Neuronal stem cell (in vitro differentiated cells): ENCODE measurements around the gene MYO1H.

Source experiments
- DNase-seq: peaks from one replicate; pipeline ENCODE4 v3.0.0-alpha.2; 2013; ENCODE audit warnings: low spot score
- H2AFZ ChIP-seq: one replicate; pipeline ENCODE4 v1.6.1; 2013; ENCODE audit warnings: mild to moderate bottlenecking, low read length, inconsistent platforms
- H2AK5ac ChIP-seq: 2 replicates; pipeline ENCODE4 v1.6.1; 2013; ENCODE audit warnings: low read depth, mild to moderate bottlenecking, inconsistent platforms, low read length, moderate library complexity, mixed read lengths
- H2BK120ac ChIP-seq: 2 replicates; pipeline ENCODE4 v1.6.1; 2013; ENCODE audit warnings: low read depth, mild to moderate bottlenecking, inconsistent platforms, low read length, moderate library complexity, mixed read lengths
- H2BK12ac ChIP-seq: one replicate; pipeline ENCODE4 v1.6.1; 2013; ENCODE audit warnings: low read length, inconsistent platforms
- H2BK15ac ChIP-seq: 2 replicates; pipeline ENCODE4 v1.6.1; 2013; ENCODE audit warnings: mild to moderate bottlenecking, low read length, inconsistent platforms, mixed read lengths
- H2BK5ac ChIP-seq: one replicate; pipeline ENCODE4 v1.6.1; 2013; ENCODE audit warnings: inconsistent platforms, mild to moderate bottlenecking, low read length, moderate library complexity
- H3K14ac ChIP-seq: one replicate; pipeline ENCODE4 v1.6.1; 2013; ENCODE audit warnings: low read length, inconsistent platforms
- H3K18ac ChIP-seq: 2 replicates; pipeline ENCODE4 v1.6.1; 2013; ENCODE audit warnings: low read length, inconsistent platforms
- H3K23ac ChIP-seq: 2 replicates; pipeline ENCODE4 v1.6.1; 2013; ENCODE audit warnings: low read depth, mild to moderate bottlenecking, mixed read lengths, low read length, inconsistent platforms; ENCODE audit not compliant: poor library complexity
- H3K27ac ChIP-seq: replicated peaks from 3 replicates; pipeline ENCODE4 v1.5.1; 2013; ENCODE audit warnings: low read length, inconsistent platforms
- H3K27me3 ChIP-seq, 3 experiments: 2 replicates each; pipeline ENCODE4 v1.6.1; 2013; ENCODE audit warnings: low read length in 3 of 3, mild to moderate bottlenecking in 2 of 3, inconsistent platforms in 1 of 3, low read depth in 1 of 3, mixed read lengths in 1 of 3, moderate library complexity in 1 of 3; ENCODE audit not compliant: control insufficient read depth in 3 of 3, insufficient read depth in 3 of 3
- H3K36me3 ChIP-seq, 2 donors: replicated peaks in 1 of 2; 2 replicates each; pipeline ENCODE4 v1.6.1; 2013; ENCODE audit warnings: low read length in 2 of 2; ENCODE audit not compliant: control insufficient read depth in 2 of 2, insufficient read depth in 2 of 2
- H3K4ac ChIP-seq: 2 replicates; pipeline ENCODE4 v1.6.1; 2013; ENCODE audit warnings: inconsistent platforms, mild to moderate bottlenecking, low read length, moderate library complexity
- H3K4me1 ChIP-seq, 2 donors: 1 replicate in 1 of 2; 2 replicates in 1 of 2; pipeline ENCODE4 v1.6.1; 2013; ENCODE audit warnings: low read length in 2 of 2, low read depth in 1 of 2; ENCODE audit not compliant: control insufficient read depth in 2 of 2, insufficient read depth in 1 of 2
- H3K4me2 ChIP-seq: one replicate; pipeline ENCODE4 v1.6.1; 2013; ENCODE audit warnings: mild to moderate bottlenecking, low read length, inconsistent platforms; ENCODE audit not compliant: insufficient read depth, poor library complexity, severe bottlenecking
- H3K4me3 ChIP-seq, 2 donors: 2 replicates each; pipeline ENCODE4 v1.5.1; 2013; ENCODE audit warnings: low read length in 2 of 2, mild to moderate bottlenecking in 2 of 2, inconsistent platforms in 1 of 2, moderate library complexity in 1 of 2
- H3K79me1 ChIP-seq: one replicate; pipeline ENCODE4 v1.6.1; 2013; ENCODE audit warnings: low read depth, mild to moderate bottlenecking, inconsistent platforms, low read length, moderate library complexity
- H3K9ac ChIP-seq: one replicate; pipeline ENCODE4 v1.6.1; 2013; ENCODE audit warnings: mild to moderate bottlenecking, low read depth, low read length, inconsistent platforms; ENCODE audit not compliant: poor library complexity
- H3K9me3 ChIP-seq, 2 donors: replicated peaks in 1 of 2; 2 replicates each; pipeline versions ENCODE3 to v1.6.1; 2013; ENCODE audit warnings: low read length in 2 of 2, mild to moderate bottlenecking in 2 of 2, inconsistent platforms in 1 of 2, low read depth in 1 of 2, mixed read lengths in 1 of 2, moderate library complexity in 1 of 2; ENCODE audit not compliant: control insufficient read depth in 2 of 2, insufficient read depth in 1 of 2
- H4K8ac ChIP-seq: one replicate; pipeline ENCODE4 v1.6.1; 2013; ENCODE audit warnings: low read depth, mild to moderate bottlenecking, inconsistent platforms, low read length, moderate library complexity
- H4K91ac ChIP-seq: one replicate; pipeline ENCODE4 v1.6.1; 2013; ENCODE audit warnings: low read length, low read depth, mild to moderate bottlenecking, inconsistent platforms; ENCODE audit not compliant: poor library complexity
- WGBS, 2 donors: extraction: QIAGEN DNeasy Blood & Tissue Kit; methylation state at CpG; one replicate each; pipeline ENCODE4 v1.1.7; 2013; ENCODE audit warnings: missing lambda C conversion rate in 2 of 2, mixed read lengths in 1 of 2; ENCODE audit not compliant: insufficient read length in 2 of 2, insufficient replicate concordance in 1 of 2; ENCODE audit errors: extremely low coverage in 2 of 2; 5-methylcytosine and 5-hydroxymethylcytosine counted together

Gene MYO1H

DNA sequence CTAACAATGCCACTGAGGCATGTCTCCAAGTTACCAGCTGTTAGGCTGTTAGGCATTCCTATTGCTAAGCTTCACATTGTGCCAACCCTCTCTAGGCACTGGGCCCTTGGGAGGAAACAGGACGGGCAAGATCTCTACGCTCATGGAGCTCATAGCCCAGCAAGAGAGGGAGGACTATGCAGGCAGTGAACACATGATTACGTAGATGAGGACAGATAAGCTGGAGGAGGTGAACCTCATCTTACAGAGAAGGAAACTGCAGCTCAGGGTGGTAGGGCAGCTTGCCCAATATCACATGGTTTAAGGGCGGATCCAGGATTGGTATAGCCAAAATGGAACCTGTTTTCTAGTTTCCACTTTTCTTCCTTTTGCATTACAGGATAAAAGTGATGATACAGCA lies 137.5 kb downstream of the MYO1H start:
- Histone ChIP-seq H3K27me3 (no peaks in the 10 kb centered on the region), H3K4me3 (no peak overlapping the region), H2BK120ac (no peak overlapping the region), H2BK12ac (no peak overlapping the region), H2BK15ac (no peak overlapping the region), H3K79me1 (no peaks in the 10 kb centered on the region), H3K9me3 (no peaks in the 10 kb centered on the region), H3K23ac (no peak overlapping the region), H3K36me3 (peaks cover 38 to 76% of the 10 kb centered on the region in 2 donors), H3K27ac (no peak overlapping the region), H3K18ac (no peak overlapping the region), H3K4me2 (no peak overlapping the region), H3K4me1 (no peaks in the 10 kb centered on the region), H3K9ac (no peak overlapping the region), H2AK5ac (no peak overlapping the region), H4K91ac (no peak overlapping the region), H3K4ac (no peak overlapping the region), H2BK5ac (no peak overlapping the region), H3K14ac (no peak overlapping the region), H2AFZ (no peak overlapping the region), H4K8ac (no peak overlapping the region)
- WGBS, 2 donors: no CpG with 5 or more reads among the region's 4 CpGs
- no peak for DNase-seq

DNA sequence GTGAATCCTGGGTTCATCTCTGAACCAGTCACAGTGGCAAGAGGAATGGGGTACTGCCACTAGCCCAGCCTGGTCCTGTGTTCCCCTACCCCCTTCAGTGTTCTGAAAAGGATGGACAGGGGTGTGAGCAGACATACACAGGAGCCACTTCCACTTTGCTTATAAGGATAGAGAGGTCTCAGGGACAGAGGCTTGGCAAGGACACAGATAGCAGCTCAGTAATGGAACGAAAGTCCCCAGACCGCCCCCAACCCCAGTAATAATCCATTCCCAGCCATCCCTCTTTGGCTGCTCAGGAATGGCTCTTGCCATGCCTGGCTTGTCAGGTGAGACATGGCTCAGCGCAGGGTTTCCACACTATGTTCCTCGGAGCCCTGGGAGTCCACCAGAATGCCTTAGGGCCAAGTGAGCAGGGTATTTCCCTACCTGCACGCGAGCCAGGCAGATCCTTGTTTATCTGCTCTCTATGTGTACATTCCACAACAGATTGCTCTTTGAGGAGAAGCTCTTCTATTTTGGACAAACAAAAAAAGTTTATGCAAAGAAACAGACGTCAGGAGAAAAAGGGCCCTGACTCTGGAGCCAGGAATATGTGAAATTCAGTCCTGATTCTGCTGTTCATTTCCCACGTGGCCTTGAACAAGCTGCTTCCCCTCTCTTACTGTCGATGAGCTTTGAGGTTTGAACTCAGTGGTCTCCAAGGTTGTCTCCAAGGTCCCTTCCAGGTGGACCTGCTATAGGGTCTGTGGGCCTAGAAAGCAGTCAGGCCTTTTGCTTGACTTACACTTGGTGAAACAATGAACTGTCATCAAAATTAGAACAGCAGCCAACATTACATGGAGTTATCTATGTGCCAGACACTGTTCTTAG lies 139.7 kb downstream of the MYO1H start:
- no peak overlapping the region for H2BK5ac ChIP-seq
- H3K36me3 ChIP-seq: peaks cover 40 to 98% of the 10 kb centered on the region in 2 donors
- H3K27me3 ChIP-seq: no peaks in the 10 kb centered on the region
- no peak overlapping the region for H4K8ac ChIP-seq
- no peak overlapping the region for H2BK12ac ChIP-seq
- no peak overlapping the region for H3K27ac ChIP-seq
- no peak overlapping the region for H4K91ac ChIP-seq
- H3K9me3 ChIP-seq: no peaks in the 10 kb centered on the region
- H3K4me3 ChIP-seq: no peak overlapping the region
- H2AK5ac ChIP-seq: no peak overlapping the region
- no peak overlapping the region for H2AFZ ChIP-seq
- DNase-seq: no peak
- H3K4ac ChIP-seq: no peak overlapping the region
- no peak overlapping the region for H3K18ac ChIP-seq
- no peaks in the 10 kb centered on the region for H3K4me1 ChIP-seq
- no peak overlapping the region for H3K23ac ChIP-seq
- H3K14ac ChIP-seq: no peak overlapping the region
- no peak overlapping the region for H3K4me2 ChIP-seq
- H3K9ac ChIP-seq: no peak overlapping the region
- no peak overlapping the region for H2BK15ac ChIP-seq
- no peak overlapping the region for H2BK120ac ChIP-seq
- no peaks in the 10 kb centered on the region for H3K79me1 ChIP-seq
- no CpG with 5 or more reads among the region's 9 CpGs for WGBS, 2 donors

DNA sequence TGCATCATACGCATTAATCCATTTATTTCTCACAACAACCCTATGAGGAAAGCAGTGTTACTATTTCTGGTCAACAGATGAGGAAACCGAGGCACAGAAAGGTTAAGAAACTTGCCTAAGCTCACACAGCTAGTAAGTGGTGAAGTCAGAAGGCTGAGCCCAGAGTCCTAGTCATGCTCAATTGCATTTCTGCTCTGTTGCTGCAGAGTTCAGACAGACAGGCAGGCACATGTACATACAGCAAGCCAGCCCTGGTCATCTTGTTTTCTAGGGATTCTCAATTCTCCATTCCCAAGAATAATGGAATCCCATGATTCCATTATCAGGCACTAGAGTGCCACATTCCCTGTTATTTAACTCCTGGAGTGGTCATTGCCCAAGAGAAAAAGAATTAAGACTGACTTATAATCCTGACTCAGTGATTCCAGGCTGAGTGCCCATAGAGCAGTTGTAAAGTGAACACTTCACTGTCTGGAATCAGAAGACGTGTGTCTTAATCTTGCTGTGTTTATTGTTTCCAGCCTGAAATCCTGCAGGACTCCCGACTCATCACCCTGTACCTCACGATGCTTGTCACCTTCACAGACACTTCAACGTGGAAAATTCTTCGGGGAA lies 140.5 kb downstream of the MYO1H start:
- H3K4me1 ChIP-seq: no peaks in the 10 kb centered on the region
- no peak overlapping the region for H3K18ac ChIP-seq
- no CpG with 5 or more reads among the region's 7 CpGs for WGBS, 2 donors
- H3K79me1 ChIP-seq: no peaks in the 10 kb centered on the region
- no peak for DNase-seq
- H3K9ac ChIP-seq: no peak overlapping the region
- no peak overlapping the region for H2BK120ac ChIP-seq
- H3K27me3 ChIP-seq: no peaks in the 10 kb centered on the region
- H3K4me2 ChIP-seq: no peak overlapping the region
- H3K27ac ChIP-seq: no peak overlapping the region
- H4K8ac ChIP-seq: no peak overlapping the region
- no peak overlapping the region for H2BK15ac ChIP-seq
- no peak overlapping the region for H3K23ac ChIP-seq
- H2BK5ac ChIP-seq: no peak overlapping the region
- no peaks in the 10 kb centered on the region for H3K9me3 ChIP-seq
- no peak overlapping the region for H3K14ac ChIP-seq
- H2AK5ac ChIP-seq: no peak overlapping the region
- no peak overlapping the region for H2BK12ac ChIP-seq
- H2AFZ ChIP-seq: no peak overlapping the region
- no peak overlapping the region for H4K91ac ChIP-seq
- H3K36me3 ChIP-seq: peaks cover 42 to 99% of the 10 kb centered on the region in 2 donors
- H3K4ac ChIP-seq: no peak overlapping the region
- H3K4me3 ChIP-seq: no peak overlapping the region
